A549 (cell line): ENCODE results near the gene UPF2. TPM values are rescaled to one million over a fixed set of nuclear protein-coding genes. Genes with fewer than 3 reads are reported as not detected.

Source experiments
- ATAC-seq, 2 experiments: fragments of 200-7000 bp in 1 of 2; fragments of >200 bp in 1 of 2; cut with Nextera tagmentation in 1 of 2; cut with Tn5 transposase in 1 of 2; 3 replicates each; pipeline versions ENCODE4 v1.8.0 to v1.9.1; 2018 to 2020; ENCODE audit warnings: mild to moderate bottlenecking in 1 of 2, moderate library complexity in 1 of 2
- CTCF ChIA-PET: fragments of 300-600 bp; sonication (Branson Sonifier 250); formaldehyde crosslinking; extraction: SDS; loops from one replicate; lab custom pipeline; 2021; ENCODE audit warnings: antibody characterized with exemption, inconsistent platforms; lab: Yijun Ruan, JAX
- POLR2A ChIA-PET: fragments of 350-600 bp; formaldehyde crosslinking; extraction: SDS; loops from one replicate; lab custom pipeline; 2021; ENCODE audit warnings: antibody characterized with exemption, inconsistent platforms; lab: Yijun Ruan, JAX
- DNase-seq, 2 experiments: peaks; one replicate each; pipeline versions ENCODE4 v3.0.0 to v3.0.0-alpha.2; 2011 to 2016; ENCODE audit warnings: low read depth in 1 of 2, low spot score in 1 of 2
- FAIRE-seq: peaks from 2 replicates; lab custom pipeline; 2011; peaks lifted over from hg19 to GRCh38; lab: Jason Lieb, UNC
- H3K27ac ChIP-seq, 2 experiments: fragments of >200 bp; sonication (Bioruptor Twin); formaldehyde crosslinking; 3 replicates each; pipeline ENCODE4 v1.5.1; 2016 to 2017
- H3K4me1 ChIP-seq: fragments of >200 bp; sonication (Bioruptor Twin); formaldehyde crosslinking; 3 replicates; pipeline ENCODE4 v1.6.1; 2016
- H3K4me2 ChIP-seq: fragments of >200 bp; sonication (Bioruptor Twin); formaldehyde crosslinking; 3 replicates; pipeline ENCODE4 v1.6.1; 2016
- H3K4me3 ChIP-seq: fragments of >200 bp; sonication (Bioruptor Twin); formaldehyde crosslinking; 3 replicates; pipeline ENCODE4 v1.5.1; 2016
- H3K9me3 ChIP-seq: fragments of >200 bp; sonication (Bioruptor Twin); formaldehyde crosslinking; 3 replicates; pipeline ENCODE4 v1.6.1; 2016
- CBX8 ChIP-seq: fragments of 200-600 bp; sonication (generic); IDR thresholded peaks from 2 replicates; pipeline ENCODE4 v1.6.1; 2016
- CHD2 ChIP-seq: fragments of 150-350 bp; IDR thresholded peaks from 2 replicates; pipeline ENCODE4 v1.6.1; 2014; ENCODE audit warnings: low read length; ENCODE audit not compliant: partially characterized antibody
- CHD4 ChIP-seq: fragments of 200-600 bp; sonication (generic); IDR thresholded peaks from 2 replicates; pipeline ENCODE4 v1.6.1; 2016; ENCODE audit warnings: antibody characterized with exemption, mild to moderate bottlenecking, borderline replicate concordance
- EHF ChIP-seq: fragments of 250-450 bp; sonication (Bioruptor Pico); IDR thresholded peaks from 2 replicates; pipeline ENCODE4 v1.5.0; 2020; ENCODE audit warnings: mild to moderate bottlenecking
- EP300 ChIP-seq, 2 experiments: fragments of >200 bp; sonication (Bioruptor Twin); formaldehyde crosslinking; IDR thresholded peaks; 2 replicates in 1 of 2; 3 replicates in 1 of 2; pipeline ENCODE4 v1.6.1; 2016 to 2017
- FOSB ChIP-seq: fragments of 250-450 bp; sonication (Bioruptor Pico); IDR thresholded peaks from 2 replicates; pipeline ENCODE4 v1.5.0; 2020; ENCODE audit warnings: mild to moderate bottlenecking, moderate library complexity
- GATA3 ChIP-seq: IDR thresholded peaks from 2 replicates; pipeline ENCODE4 v1.6.1; 2012; ENCODE audit warnings: borderline replicate concordance
- HEYL ChIP-seq: fragments of 250-450 bp; sonication (Bioruptor Pico); IDR thresholded peaks from 2 replicates; pipeline ENCODE4 v1.8.0; 2021; ENCODE audit warnings: mild to moderate bottlenecking, moderate library complexity
- HOXB13 ChIP-seq: fragments of 250-450 bp; sonication (Bioruptor Pico); IDR thresholded peaks from 2 replicates; pipeline ENCODE4 v1.5.0; 2020; ENCODE audit warnings: low read depth, mild to moderate bottlenecking, moderate library complexity
- HOXB5 ChIP-seq: fragments of 250-450 bp; sonication (Bioruptor Pico); IDR thresholded peaks from 2 replicates; pipeline ENCODE4 v1.5.0; 2020; ENCODE audit warnings: mild to moderate bottlenecking, moderate library complexity
- JUNB ChIP-seq: fragments of >200 bp; sonication (Bioruptor Twin); formaldehyde crosslinking; IDR thresholded peaks from 2 replicates; pipeline ENCODE4 v1.6.1; 2016
- KDM1A ChIP-seq: fragments of 200-600 bp; sonication (generic); IDR thresholded peaks from 2 replicates; pipeline ENCODE4 v1.6.1; 2016; ENCODE audit warnings: low read depth, mild to moderate bottlenecking
- MYC ChIP-seq: IDR thresholded peaks from 2 replicates; pipeline ENCODE4 v1.6.1; 2012; ENCODE audit warnings: mild to moderate bottlenecking, inconsistent platforms, low read length, improper control_type of control experiment, borderline replicate concordance
- NFE2L2 ChIP-seq: fragments of 150-350 bp; conservative IDR thresholded peaks from 2 replicates; pipeline ENCODE4 v1.6.1; 2014; ENCODE audit warnings: low read length
- NR3C1 ChIP-seq: fragments of >200 bp; sonication (Bioruptor Twin); formaldehyde crosslinking; IDR thresholded peaks from 3 replicates; pipeline ENCODE4 v1.6.1; 2017
- POLR2A ChIP-seq: IDR thresholded peaks from 2 replicates; pipeline ENCODE4 v1.6.1; 2012; ENCODE audit warnings: mild to moderate bottlenecking, low read length
- RCOR1 ChIP-seq: fragments of 150-350 bp; IDR thresholded peaks from 2 replicates; pipeline ENCODE4 v1.6.1; 2014; ENCODE audit warnings: antibody characterized with exemption, low read length, low read depth
- TFCP2L1 ChIP-seq: fragments of 250-450 bp; sonication (Bioruptor Pico); IDR thresholded peaks from 2 replicates; pipeline ENCODE4 v1.5.0; 2021; ENCODE audit warnings: mild to moderate bottlenecking
- TP53 ChIP-seq: fragments of 250-450 bp; sonication (Bioruptor Pico); IDR thresholded peaks from 2 replicates; pipeline ENCODE4 v1.5.0; 2021; ENCODE audit warnings: mild to moderate bottlenecking, moderate library complexity
- ZFP36 ChIP-seq: fragments of 450-650 bp; IDR thresholded peaks from 2 replicates; pipeline ENCODE4 v1.6.1; 2014; ENCODE audit warnings: borderline replicate concordance; ENCODE audit not compliant: partially characterized antibody
- WGBS: methylation state at CpG from one replicate; pipeline ENCODE4 v1.1.6; 2017; ENCODE audit errors: missing lambda C conversion rate; 5-methylcytosine and 5-hydroxymethylcytosine counted together
- polyA plus RNA-seq, 4 experiments: library from polyadenylated mRNA; depleted of rRNA in 3 of 4; stranded (reverse); fragments of >200 nt; fragmentation: RNase III in 1 of 4; extraction: RNeasy Plus Mini Kit Qiagen cat#74134 plus additional on column Dnase treatment in 1 of 4; gene quantifications; 2 replicates in 3 of 4; 3 replicates in 1 of 4; pipeline ENCODE4 v1.2.3, GENCODE V29; 2011 to 2017
- TF ChIP-seq, protein P1 (sequence below): IDR thresholded peaks from 2 replicates; pipeline ENCODE4 v1.6.1; 2012
- TF ChIP-seq, protein P2 (sequence below): fragments of 150-350 bp; IDR thresholded peaks from 2 replicates; pipeline ENCODE4 v1.6.1; 2014; ENCODE audit warnings: low read depth, mild to moderate bottlenecking, low read length
- TF ChIP-seq, protein P3 (sequence below): fragments of 250-450 bp; sonication (Bioruptor Pico); IDR thresholded peaks from 2 replicates; pipeline ENCODE4 v1.5.0; 2021; ENCODE audit warnings: mild to moderate bottlenecking, moderate library complexity, borderline replicate concordance
- TF ChIP-seq, protein P4 (sequence below): fragments of >200 bp; sonication (Bioruptor Twin); formaldehyde crosslinking; IDR thresholded peaks from 3 replicates; pipeline ENCODE4 v1.6.1; 2016

UPF2 gene
- polyA plus RNA-seq, 2 of the 4 experiments (the other 2 are of a cell fraction), result 16.5 to 21.6 TPM

DNA sequence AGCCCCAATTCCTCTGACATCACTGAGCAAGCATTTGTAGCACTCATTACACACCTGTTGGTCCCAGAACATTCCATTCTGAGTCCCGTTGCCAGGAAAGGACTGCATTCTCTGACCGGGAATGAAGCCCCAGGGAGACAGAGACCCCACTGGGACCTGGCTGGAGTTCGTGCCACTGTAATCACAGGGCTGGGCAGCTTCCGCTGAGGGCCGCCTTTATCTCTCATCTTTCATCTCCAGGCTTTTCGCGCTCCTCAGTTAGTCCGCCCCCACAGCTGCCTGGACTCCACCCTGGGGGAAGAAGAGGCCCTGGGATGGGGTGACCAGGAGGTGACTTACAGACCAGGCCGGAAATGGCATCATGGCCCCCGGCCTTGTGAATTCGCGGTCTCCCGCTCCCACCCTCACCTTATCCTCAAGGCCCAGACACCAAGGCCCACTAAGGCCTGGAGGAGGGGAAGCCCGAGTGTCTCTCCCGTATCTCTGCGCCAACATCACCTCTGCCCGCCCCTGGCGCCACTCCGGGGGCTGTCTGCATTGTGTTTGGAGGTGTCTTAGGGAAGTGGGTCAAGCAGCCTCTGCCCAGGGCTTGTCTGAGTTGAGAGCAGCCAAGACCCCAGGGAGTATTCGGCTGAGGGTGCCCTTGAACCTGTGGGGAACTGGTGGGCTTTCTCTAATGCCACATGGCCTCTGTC, 144.1 kb downstream of the UPF2 start:
- H3K9me3 ChIP-seq, result no peaks in the 10 kb centered on the region
- H3K27ac ChIP-seq, result peak overlapping the region; percentile 70 to 73; a peak in 4 of 6 replicates
- ATAC-seq (no peak; a peak in 2 of 6 replicates), DNase-seq (peak in 1 of 2 experiments; percentile 36), FAIRE-seq (no peak)
- WGBS, result 78% methylated on average over 20 of the region's 20 CpGs
- H3K4me2 ChIP-seq, result peak overlapping the region; percentile 7; the same call in 2 of the 3 replicates
- no peak overlapping the region for H3K4me3 ChIP-seq
- POLR2A ChIA-PET, result no interaction called here
- peaks cover 22% of the 10 kb centered on the region for H3K4me1 ChIP-seq
- CTCF ChIA-PET, result interaction anchor here (1.0 to 1.2 kb wide), 4 partner anchors 17 to 141 kb away, joined by 3 to 4 read pairs (median 4); no protein-coding TSS in a partner anchor
- TF ChIP-seq RCOR1, result no peak
- TF ChIP-seq EP300 (IDR thresholded peaks at IDR 0.05), result peak in 1 of 2 experiments; percentile 38; a peak in 1 of 5 replicates

DNA sequence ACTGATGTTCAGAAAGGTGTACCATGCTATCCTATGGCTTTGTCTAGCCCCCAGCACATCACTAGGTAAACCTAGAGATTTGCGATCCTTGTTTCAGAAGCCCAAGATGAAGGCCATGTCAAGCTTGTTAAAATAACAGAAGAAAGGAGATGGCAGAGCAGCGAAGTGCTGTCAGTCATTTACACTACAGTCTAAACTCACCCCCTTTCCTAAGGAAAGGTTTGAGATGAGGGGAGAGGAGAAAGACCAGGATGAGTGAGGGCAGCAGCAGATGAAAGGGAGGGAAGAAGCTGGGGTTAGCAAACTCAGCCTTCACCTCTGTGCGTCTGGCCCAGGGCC, 144.6 kb downstream of the UPF2 start:
- Histone ChIP-seq H3K4me2 (peak overlapping the region; percentile 7; the same call in 1 of the 3 replicates), H3K4me3 (no peak overlapping the region), H3K4me1 (peaks cover 22% of the 10 kb centered on the region), H3K9me3 (no peaks in the 10 kb centered on the region), H3K27ac (peak overlapping the region; percentile 70 to 73; a peak in 3 of 6 replicates)
- 85% methylated on average over 3 of the region's 3 CpGs for WGBS
- ATAC-seq, result no peak
- FAIRE-seq, result no peak
- TF ChIP-seq TP53 (CRISPR knock-in tag), result no peak
- no peak for TF ChIP-seq KDM1A
- no peak for TF ChIP-seq EP300 (IDR thresholded peaks at IDR 0.05)
- TF ChIP-seq RCOR1, result no peak
- no peak for TF ChIP-seq MYC
- TF ChIP-seq FOSB (CRISPR knock-in tag), result no peak
- TF ChIP-seq, protein P1, sequence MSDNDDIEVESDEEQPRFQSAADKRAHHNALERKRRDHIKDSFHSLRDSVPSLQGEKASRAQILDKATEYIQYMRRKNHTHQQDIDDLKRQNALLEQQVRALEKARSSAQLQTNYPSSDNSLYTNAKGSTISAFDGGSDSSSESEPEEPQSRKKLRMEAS, result no peak
- TF ChIP-seq, protein P2, sequence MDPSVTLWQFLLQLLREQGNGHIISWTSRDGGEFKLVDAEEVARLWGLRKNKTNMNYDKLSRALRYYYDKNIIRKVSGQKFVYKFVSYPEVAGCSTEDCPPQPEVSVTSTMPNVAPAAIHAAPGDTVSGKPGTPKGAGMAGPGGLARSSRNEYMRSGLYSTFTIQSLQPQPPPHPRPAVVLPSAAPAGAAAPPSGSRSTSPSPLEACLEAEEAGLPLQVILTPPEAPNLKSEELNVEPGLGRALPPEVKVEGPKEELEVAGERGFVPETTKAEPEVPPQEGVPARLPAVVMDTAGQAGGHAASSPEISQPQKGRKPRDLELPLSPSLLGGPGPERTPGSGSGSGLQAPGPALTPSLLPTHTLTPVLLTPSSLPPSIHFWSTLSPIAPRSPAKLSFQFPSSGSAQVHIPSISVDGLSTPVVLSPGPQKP, result no peak
- TF ChIP-seq EHF (CRISPR knock-in tag), result no peak
- TF ChIP-seq ZFP36, result no peak
- TF ChIP-seq GATA3, result no peak
- TF ChIP-seq, protein P3, sequence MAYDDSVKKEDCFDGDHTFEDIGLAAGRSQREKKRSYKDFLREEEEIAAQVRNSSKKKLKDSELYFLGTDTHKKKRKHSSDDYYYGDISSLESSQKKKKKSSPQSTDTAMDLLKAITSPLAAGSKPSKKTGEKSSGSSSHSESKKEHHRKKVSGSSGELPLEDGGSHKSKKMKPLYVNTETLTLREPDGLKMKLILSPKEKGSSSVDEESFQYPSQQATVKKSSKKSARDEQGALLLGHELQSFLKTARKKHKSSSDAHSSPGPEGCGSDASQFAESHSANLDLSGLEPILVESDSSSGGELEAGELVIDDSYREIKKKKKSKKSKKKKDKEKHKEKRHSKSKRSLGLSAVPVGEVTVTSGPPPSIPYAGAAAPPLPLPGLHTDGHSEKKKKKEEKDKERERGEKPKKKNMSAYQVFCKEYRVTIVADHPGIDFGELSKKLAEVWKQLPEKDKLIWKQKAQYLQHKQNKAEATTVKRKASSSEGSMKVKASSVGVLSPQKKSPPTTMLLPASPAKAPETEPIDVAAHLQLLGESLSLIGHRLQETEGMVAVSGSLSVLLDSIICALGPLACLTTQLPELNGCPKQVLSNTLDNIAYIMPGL (CRISPR knock-in tag), result no peak
- TF ChIP-seq CBX8, result no peak
- no peak for TF ChIP-seq CHD2
- DNase-seq, result no peak
- ChIA-PET POLR2A (no interaction called here), CTCF (interaction anchor here (1.0 to 1.2 kb wide), 4 partner anchors 17 to 140 kb away, joined by 3 to 4 read pairs (median 4); no protein-coding TSS in a partner anchor)

DNA sequence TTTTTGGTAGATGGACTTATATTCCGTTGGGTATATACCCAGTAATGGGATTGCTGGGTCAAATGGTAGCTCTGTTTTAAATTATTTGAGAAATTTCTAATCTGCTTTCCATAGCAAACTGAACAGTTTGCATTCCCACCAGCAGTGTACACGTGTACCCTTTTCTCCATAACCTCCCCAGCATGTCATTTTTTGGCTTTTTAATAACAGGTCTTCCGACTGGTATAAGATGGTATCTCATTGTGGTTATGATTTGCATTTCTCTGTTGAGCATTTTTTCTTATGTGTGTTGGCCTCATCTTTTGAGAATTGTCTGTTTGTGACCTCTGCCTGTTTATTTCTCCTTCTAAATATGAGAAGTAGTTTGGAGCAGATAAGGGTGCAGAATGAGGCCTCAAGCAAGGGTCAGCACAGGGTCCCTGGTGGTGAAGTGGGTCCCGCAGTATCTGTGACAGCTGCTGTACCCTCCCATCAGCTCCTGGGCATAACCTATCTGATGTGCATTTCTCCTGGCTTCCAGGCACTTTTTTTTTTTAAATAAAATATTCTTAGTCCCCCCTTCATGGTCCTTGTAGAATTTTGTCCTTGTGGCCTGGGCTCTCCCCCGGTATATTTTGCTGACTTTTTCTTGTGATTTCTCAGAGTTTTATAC, 145.9 kb downstream of the UPF2 start:
- TF ChIP-seq TFCP2L1 (CRISPR knock-in tag) (no peak), JUNB (no peak), NR3C1 (no peak), HOXB5 (CRISPR knock-in tag) (no peak), POLR2A (no peak), CHD4 (no peak), RCOR1 (no peak), HOXB13 (CRISPR knock-in tag) (no peak), HEYL (CRISPR knock-in tag) (no peak), NFE2L2 (no peak)
- TF ChIP-seq, protein P4, sequence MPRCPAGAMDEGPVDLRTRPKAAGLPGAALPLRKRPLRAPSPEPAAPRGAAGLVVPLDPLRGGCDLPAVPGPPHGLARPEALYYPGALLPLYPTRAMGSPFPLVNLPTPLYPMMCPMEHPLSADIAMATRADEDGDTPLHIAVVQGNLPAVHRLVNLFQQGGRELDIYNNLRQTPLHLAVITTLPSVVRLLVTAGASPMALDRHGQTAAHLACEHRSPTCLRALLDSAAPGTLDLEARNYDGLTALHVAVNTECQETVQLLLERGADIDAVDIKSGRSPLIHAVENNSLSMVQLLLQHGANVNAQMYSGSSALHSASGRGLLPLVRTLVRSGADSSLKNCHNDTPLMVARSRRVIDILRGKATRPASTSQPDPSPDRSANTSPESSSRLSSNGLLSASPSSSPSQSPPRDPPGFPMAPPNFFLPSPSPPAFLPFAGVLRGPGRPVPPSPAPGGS, result no peak
- TF ChIP-seq, protein P3 (CRISPR knock-in tag), result no peak
- TF ChIP-seq, protein P2, result no peak
- H3K9me3 ChIP-seq, result no peaks in the 10 kb centered on the region
- 82% methylated on average over 5 of the region's 5 CpGs for WGBS
- H3K4me3 ChIP-seq, result no peak overlapping the region
- ChIA-PET POLR2A (no interaction called here), CTCF (interaction anchor here (0.6 to 1.2 kb wide), 3 partner anchors 22 to 106 kb away, joined by 3 to 4 read pairs (median 3); no protein-coding TSS in a partner anchor)
- ATAC-seq, result no peak
- peak overlapping the region; percentile 16 to 70; a peak in 1 of 6 replicates for H3K27ac ChIP-seq
- peaks cover 19% of the 10 kb centered on the region for H3K4me1 ChIP-seq
- H3K4me2 ChIP-seq, result no peak overlapping the region
- FAIRE-seq, result no peak
- DNase-seq, result no peak
